T-helper 2 cell (primary cell): ENCODE results near the gene LUZP1.

Experiments
- DNase-seq, 5 experiments: peaks; one replicate each; pipeline versions ENCODE4 v3.0.0 to v3.0.0-alpha.2; 2012 to 2022

LUZP1 gene

GRCh38 chr1:23188434-23188884 lies 19.8 kb upstream of the LUZP1 start:
- no peak for DNase-seq

- no peak for DNase-seq
Observed at GRCh38 chr1:23187637-23188036, 19.0 kb upstream of the LUZP1 start.

- DNase-seq: no peak
Observed at GRCh38 chr1:23185381-23185780, 16.7 kb upstream of the LUZP1 start.

- peak in 3 of 5 experiments; percentile 16 to 39 (median 25) for DNase-seq
Observed at GRCh38 chr1:23184212-23184934, 15.7 kb upstream of the LUZP1 start.

GRCh38 chr1:23179862-23180261 lies 11.2 kb upstream of the LUZP1 start:
- DNase-seq: no peak

GRCh38 chr1:23178950-23179349 lies 10.3 kb upstream of the LUZP1 start:
- DNase-seq: no peak

- no peak for DNase-seq
Observed at GRCh38 chr1:23178414-23178813, 9.8 kb upstream of the LUZP1 start.

GRCh38 chr1:23177438-23178380 lies 9.1 kb upstream of the LUZP1 start:
- DNase-seq: peak in 4 of 5 experiments; percentile 24 to 51 (median 42)

- DNase-seq: no peak
Observed at GRCh38 chr1:23177031-23177430, 8.4 kb upstream of the LUZP1 start.

- DNase-seq: peak in 1 of 5 experiments; percentile 41
Observed at GRCh38 chr1:23174426-23175110, 5.9 kb upstream of the LUZP1 start.

GRCh38 chr1:23171181-23171755 lies 2.6 kb upstream of the LUZP1 start:
- no peak for DNase-seq

- DNase-seq: no peak
Observed at GRCh38 chr1:23169727-23170335, 1.2 kb upstream of the LUZP1 start.

- DNase-seq: no peak
Observed at GRCh38 chr1:23169195-23169575, 529 bp upstream of the LUZP1 start.

GRCh38 chr1:23168079-23168444 lies 594 bp downstream of the LUZP1 start:
- peak in 3 of 5 experiments; percentile 19 to 38 (median 23) for DNase-seq

GRCh38 chr1:23167353-23168078 lies 1.1 kb downstream of the LUZP1 start:
- DNase-seq: peak in 4 of 5 experiments; percentile 8 to 37 (median 18)

GRCh38 chr1:23166854-23167253 lies 1.8 kb downstream of the LUZP1 start:
- no peak for DNase-seq

- DNase-seq: no peak
Observed at GRCh38 chr1:23163395-23163794, 5.3 kb downstream of the LUZP1 start.

GRCh38 chr1:23159963-23160877 lies 8.4 kb downstream of the LUZP1 start:
- no peak for DNase-seq

GRCh38 chr1:23156940-23157339 lies 11.7 kb downstream of the LUZP1 start:
- DNase-seq: no peak

- no peak for DNase-seq
Observed at GRCh38 chr1:23152966-23153684, 15.5 kb downstream of the LUZP1 start.
